Stimulated activated CD4-positive, alpha-beta T cell treated with anti-CD3 and anti-CD28 coated beads, TNF-alpha, amount 100 ng/mL, for 4 hours (primary cell): ENCODE results near the gene COQ2.
A peak's percentile ranks its signal among the peaks of the same experiment; 100 is the strongest.
"Not testable (repeated sequence)": the region's sequence is repeated elsewhere in the genome, so short reads cannot be mapped to it uniquely, and the experiment has no call there.

Experiments
- DNase-seq, 3 experiments: peaks; one replicate each; pipeline ENCODE4 v3.0.0-alpha.2; 2020; ENCODE audit warnings: low read depth in 3 of 3

Gene COQ2

GRCh38 chr4:83285055-83285407, 433 bp upstream of the COQ2 start:
- no peak for DNase-seq

- DNase-seq = no peak
These were observed 1.4 kb downstream of the COQ2 start for GRCh38 chr4:83283181-83283580.

DNA sequence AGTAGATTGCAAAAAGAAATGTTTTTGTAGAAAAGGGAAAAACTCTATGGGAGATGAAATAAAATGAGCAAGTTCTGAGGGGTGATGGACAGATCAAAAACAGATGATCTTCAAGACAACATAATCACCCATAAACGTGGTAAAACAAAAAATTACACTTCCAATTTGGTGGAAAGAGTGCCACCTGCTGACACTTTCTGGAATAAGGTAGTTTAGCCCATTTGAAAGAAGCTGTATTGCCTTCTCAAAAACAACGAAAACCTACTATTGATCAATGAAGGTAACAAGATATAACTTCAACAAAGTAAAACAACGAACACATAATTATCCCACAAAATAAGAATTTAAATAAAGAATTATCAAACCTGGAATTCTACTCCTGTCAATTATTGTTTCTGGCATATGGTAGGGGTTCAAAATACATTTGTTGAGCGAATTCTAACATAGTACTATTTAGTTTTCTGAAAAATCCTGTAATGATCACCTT, 2.5 kb downstream of the COQ2 start:
- peak in 1 of 3 experiments; percentile 37 for DNase-seq

DNA sequence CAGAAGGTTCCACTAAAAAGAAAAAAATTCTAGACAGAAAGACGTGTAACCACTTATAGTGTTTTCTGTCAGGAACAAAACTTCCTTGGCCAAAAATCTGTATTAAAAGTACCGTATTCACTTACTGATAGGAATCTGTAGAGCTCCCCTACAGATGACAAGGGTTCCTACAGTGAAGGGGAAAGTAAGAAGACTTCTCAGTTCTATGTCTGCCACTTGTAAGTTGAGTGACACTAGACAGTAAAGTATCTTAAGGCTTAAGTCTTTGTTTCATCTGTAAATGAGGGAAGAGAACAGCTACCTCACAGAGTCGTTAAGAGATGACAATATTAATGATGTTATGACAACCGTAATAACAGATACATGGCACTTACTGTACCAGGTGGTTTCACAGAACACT, 3.3 kb downstream of the COQ2 start:
- no peak for DNase-seq

DNA sequence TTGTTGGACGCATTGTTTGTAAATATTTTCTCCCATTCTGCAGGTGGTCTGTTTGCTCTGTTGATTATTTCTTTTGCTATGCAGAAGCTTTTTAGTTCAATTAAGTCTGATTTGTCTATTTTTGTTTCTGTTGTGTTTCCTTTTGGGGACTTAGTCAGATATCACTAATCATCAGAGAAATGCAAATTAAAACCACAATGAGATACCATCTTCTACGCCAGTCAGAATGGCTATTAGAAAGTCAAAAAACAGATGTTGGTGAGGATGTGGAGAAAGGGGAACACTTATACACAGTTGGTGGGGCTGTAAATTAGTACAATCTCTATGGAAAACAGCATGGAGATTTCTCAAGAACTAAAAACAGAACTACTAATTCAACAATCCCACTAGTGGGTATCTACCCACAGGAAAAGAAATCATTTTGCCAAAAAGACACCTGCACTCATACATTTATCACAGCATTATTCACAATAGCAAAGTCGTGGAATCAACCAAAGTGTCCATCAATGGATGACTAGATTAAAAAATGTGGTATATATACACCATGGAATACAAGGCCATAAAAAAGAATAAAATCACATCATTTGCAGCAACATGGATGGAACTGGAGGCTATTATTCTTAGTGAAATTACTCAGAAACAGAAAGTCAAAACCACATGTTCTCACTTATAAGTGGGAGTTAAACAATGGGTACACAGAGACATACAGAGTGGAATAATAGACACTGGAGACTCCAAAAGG, 8.1 kb downstream of the COQ2 start:
- DNase-seq = no peak

DNA sequence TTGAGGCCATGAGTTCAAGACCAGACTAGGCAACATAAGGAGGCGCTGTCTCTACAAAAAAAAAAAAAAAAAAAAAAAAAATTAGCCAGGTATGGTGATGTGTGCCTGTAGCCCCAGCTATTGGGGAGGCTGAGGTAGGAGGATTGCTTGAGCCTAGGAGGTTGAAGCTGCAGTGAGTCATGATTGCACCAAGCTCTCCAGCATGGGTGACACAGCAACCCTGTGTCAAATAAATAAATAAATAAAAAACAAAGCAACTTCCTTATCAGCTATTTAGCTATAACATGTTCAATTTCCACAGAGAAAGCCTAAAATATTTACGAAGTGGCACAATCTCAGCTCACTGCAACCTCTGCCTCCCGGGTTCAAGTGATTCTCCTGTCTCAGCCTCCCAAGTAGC, 10.7 kb downstream of the COQ2 start:
- DNase-seq = not testable (repeated sequence)

DNA sequence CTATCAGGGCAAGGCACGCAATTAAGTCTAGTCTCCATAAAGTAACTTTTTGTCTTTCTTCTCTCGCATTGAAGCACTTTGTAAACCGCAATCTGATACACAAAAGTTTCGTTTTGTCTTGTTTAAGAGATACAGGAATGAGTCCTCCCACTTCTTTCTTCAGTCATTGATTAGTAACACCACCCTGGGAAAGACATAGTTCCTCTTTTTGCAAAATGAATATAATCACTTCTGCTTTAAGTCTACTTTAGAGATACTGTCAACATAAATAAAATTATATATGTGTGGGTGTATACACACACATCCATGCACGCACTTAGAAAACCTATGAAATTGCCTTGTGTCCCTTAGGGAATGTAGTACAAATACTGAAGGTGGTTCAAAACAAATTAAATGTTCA, 11.7 kb downstream of the COQ2 start:
- no peak for DNase-seq

GRCh38 chr4:83269256-83269655, 15.3 kb downstream of the COQ2 start:
- DNase-seq = no peak

DNA sequence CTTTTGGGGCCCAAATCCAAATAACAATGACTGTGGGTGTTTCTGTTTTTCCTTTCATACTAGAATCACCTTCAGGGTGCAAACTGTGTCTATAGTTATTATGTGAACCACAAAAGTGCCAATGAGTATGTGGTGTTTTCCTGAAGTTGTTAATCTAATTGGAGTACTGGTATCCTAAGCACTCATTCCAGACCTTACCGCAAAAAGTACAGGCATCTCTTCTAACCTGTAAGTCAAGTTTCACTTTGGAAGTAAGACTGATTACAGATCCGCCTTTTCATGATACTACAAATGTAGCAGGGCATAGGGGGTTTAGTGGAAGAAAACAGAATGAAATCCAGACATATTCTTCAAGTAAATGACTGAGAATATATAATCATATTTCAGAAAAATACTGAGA, 16.1 kb downstream of the COQ2 start:
- no peak for DNase-seq

DNA sequence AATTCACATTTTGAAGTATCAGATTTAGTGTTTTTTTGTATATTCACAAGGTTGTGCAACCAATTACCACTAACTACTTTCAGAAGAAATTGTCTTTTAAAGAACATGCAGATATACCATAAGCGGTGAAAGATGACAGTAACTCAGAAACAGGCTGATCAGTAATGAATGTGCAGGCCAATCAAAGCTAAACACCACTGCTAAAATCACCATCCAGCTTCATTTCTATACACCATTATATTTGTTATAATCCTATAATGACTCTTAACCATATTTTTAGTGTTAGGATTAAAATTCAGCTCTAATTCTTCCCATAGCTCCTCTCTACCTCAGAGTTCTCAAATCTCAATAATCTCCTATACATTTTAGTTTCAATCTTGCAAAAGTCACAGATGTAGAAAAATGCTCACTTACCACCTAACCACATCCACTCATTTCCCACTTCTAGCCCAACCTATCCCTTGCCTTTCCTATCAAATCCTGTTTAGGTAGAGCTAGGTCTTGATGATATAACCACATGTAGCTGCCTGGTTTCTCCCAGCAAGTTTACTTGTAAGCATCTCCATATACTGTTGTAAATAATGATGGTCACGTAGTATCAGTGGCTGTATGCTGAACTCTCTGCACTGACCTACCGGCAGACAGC, 16.6 kb downstream of the COQ2 start:
- DNase-seq = no peak

GRCh38 chr4:83267121-83267829, 17.3 kb downstream of the COQ2 start:
- DNase-seq = no peak

DNA sequence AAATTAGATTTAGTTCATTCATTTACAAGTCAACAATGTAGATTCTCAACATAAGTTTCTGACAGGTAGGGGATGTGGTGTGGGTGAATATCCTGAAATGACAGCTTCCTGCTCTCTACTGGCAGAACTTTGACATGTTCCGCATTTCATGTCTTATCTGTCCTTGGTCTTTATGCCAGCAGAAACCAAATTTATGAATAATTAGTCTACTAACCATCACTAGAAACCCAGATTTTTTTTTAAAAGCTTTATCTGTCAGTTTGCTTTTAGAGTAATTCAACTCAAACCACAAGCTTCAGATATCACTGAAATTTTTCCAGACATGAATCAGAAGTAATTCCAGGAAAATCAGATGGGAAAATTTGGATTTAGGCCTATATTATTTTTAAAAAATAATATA, 17.9 kb downstream of the COQ2 start:
- DNase-seq = no peak

DNA sequence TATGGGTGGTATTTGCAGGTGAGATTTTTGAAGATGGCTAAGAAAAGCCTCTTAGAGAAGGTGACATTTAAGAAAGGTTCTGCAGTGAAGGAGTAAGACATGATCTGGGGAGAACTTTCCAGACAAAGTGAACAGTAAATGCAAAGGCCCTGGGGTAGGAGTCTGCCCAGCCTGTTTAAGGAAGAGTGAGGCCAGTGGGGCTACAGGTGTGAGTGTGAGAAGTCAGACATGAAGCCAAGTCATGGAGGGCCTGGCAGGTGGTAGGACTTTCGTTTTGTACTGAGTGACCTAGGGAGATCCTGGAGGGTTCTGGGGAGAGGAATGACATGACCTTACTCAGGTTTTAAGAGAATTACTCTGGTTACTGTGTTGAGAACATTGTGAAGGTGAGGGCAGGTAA, 21.5 kb downstream of the COQ2 start:
- no peak for DNase-seq

- DNase-seq = no peak
These were observed 21.9 kb downstream of the COQ2 start for GRCh38 chr4:83262682-83263081.

- DNase-seq = no peak
These were observed 23.3 kb downstream of the COQ2 start for GRCh38 chr4:83261307-83261706.

- DNase-seq = no peak
These were observed 25.0 kb downstream of the COQ2 start for GRCh38 chr4:83259586-83259985.

DNA sequence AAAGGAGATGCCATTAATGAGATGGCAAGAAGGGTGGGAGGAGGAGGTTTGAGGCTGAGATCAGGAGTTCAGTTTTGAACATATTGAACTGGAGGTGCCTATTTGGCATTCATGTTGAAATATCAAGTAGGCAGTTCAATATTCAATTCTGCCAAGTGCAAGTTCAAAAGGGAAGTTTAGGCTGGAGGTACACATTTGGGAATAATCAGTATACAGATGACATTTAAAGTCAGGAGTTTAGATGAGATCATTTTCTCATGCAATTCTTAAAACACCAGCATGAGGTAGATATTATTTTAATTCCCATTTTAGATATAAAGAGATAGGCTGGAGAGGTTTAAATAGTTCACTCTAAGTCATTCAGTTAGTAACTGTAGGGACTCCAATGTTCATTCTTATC, 26.1 kb downstream of the COQ2 start:
- no peak for DNase-seq

DNA sequence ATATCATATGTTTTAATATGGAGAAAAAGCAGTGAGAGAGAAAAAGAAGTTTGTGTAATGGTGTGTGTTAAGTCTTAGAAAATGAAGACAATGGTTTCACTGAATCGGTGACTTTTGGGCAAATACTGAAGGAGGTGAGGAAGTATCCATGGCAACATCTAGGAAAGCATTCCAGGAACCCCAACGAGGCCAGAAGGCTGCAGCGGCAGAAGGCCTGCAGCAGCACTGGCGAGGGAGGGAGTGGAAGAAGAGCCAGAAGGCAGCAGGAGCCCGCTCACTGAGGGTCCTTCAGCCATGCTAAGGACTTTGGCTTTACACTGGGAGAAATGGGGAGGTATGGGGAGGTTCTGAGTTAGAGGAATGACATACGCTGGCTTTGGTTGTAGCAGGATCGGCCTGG, 26.8 kb downstream of the COQ2 start:
- no peak for DNase-seq

- no peak for DNase-seq
These were observed 29.0 kb downstream of the COQ2 start for GRCh38 chr4:83255584-83255983.

GRCh38 chr4:83252782-83253405, 31.7 kb downstream of the COQ2 start:
- peak in 2 of 3 experiments; percentile 51 to 59 for DNase-seq

DNA sequence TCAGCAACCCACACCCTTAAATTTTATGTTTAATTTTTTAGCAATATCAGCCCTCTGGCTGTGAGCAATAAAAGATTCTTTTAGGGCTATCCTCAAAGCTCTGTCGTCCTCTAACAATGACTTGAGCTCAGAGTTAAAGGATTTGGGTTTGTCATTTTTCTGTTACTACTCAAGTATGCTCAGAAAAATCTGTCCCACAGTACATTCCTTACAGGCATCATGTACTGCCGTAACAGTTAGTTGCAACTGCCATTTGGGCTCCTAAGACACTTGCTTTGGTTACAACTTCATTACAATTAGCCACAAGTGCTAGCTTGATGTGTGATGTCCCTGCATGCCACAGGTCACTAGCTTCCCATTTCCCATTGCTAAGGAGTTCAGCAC, 33.2 kb downstream of the COQ2 start:
- no peak for DNase-seq

DNA sequence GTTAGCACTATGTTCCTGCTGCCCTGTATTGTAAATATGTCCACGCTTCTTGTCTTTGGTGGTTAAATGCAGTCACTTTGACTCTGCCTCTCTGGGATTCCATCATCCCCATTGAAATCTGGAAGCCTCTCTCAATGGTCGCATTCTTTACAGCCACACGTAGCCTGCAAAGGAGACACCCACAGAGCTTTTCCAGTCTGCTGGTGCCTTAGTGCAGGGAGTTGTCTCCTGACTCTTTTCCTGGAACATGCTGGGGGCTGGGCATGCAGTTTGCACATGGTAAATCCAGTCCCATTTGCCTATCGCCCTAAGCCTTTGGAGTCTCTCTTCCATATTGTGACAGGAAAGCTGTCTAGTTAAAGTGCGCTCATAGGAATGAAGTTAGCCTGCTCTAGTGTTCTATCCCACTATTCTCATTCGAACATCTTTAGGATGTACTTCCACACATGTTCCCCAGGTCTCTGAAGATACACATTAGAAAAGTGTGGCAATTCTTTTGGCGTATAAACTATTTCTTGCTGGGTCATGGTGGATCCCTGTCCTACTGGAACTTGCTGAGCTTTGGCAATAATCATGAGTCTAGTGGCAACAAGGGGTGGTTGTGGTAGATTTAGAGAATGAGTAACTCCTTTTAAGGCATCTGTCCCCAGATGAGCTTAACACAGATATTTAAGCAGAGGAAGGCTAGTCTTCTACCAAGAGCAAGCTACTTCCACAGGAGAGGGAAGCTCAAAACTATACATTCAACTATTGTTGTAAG, 33.7 kb downstream of the COQ2 start:
- no peak for DNase-seq
